ENCODE results near the gene APOC1.

APOC1 gene

GRCh38 chr19:44960906-44961728, 46.7 kb downstream of the APOC1 start:
- TF ChIP-seq Cebpa-rat (IDR thresholded peaks at IDR 0.05): no peak
- Histone ChIP-seq H3K36me3 (peaks cover 56 to 87% (median 71%) of the 10 kb centered on the region in 11 experiments), H3K4me1 (peaks cover 37 to 56% (median 50%) of the 10 kb centered on the region in 10 experiments), H3K4me2 (peak overlapping the region in 8 of 11 experiments; percentile 2 to 57 (median 40); a peak in 8 of 22 replicates), H3K9ac (peak overlapping the region; percentile 2 to 99 (median 58); a peak in 19 of 22 replicates), H4K20me1 (peaks cover 58 to 85% (median 68%) of the 10 kb centered on the region in 11 experiments), H3K27me3 (no peaks in the 10 kb centered on the region), H3K4me3 (no peak overlapping the region), H3K9me3 (replicated peaks in 1 of 11) (no peaks in the 10 kb centered on the region), H3K27ac (no peak overlapping the region)

- H3K27ac ChIP-seq: no peak overlapping the region
- peaks cover 30 to 49% (median 43%) of the 10 kb centered on the region in 10 experiments for H3K4me1 ChIP-seq
- H3K4me2 ChIP-seq: peak overlapping the region in 2 of 11 experiments; percentile 44 to 57; a peak in 2 of 22 replicates
- no peaks in the 10 kb centered on the region for H3K9me3 ChIP-seq (replicated peaks in 1 of 11)
- TF ChIP-seq Cebpa-rat (IDR thresholded peaks at IDR 0.05): no peak
- no peaks in the 10 kb centered on the region for H3K27me3 ChIP-seq
- H3K36me3 ChIP-seq: peaks cover 62 to 94% (median 78%) of the 10 kb centered on the region in 11 experiments
- peak overlapping the region in 2 of 11 experiments; percentile 59 to 97; a peak in 1 of 22 replicates for H3K9ac ChIP-seq
- no peak overlapping the region for H3K4me3 ChIP-seq
- peaks cover 51 to 83% (median 68%) of the 10 kb centered on the region in 11 experiments for H4K20me1 ChIP-seq
Measured at GRCh38 chr19:44961821-44962220, 47.4 kb downstream of the APOC1 start.

- Histone ChIP-seq H3K4me3 (no peak overlapping the region), H3K27ac (no peak overlapping the region), H3K4me1 (peaks cover 0 to 2% (median 0%) of the 10 kb centered on the region in 10 experiments; a peak in 2 of 20 replicates), H3K4me2 (no peak overlapping the region), H3K9me3 (replicated peaks in 1 of 11) (no peaks in the 10 kb centered on the region), H3K9ac (peak overlapping the region in 1 of 11 experiments; percentile 13; a peak in 1 of 22 replicates), H4K20me1 (peaks cover 23 to 73% (median 46%) of the 10 kb centered on the region in 11 experiments; a peak in 19 of 22 replicates), H3K27me3 (no peaks in the 10 kb centered on the region), H3K36me3 (peaks cover 74 to 99% (median 85%) of the 10 kb centered on the region in 11 experiments)
- TF ChIP-seq Cebpa-rat (IDR thresholded peaks at IDR 0.05): no peak
Measured at GRCh38 chr19:44968118-44968517, 53.7 kb downstream of the APOC1 start.

GRCh38 chr19:44968670-44969069, 54.3 kb downstream of the APOC1 start:
- H3K4me1 ChIP-seq: peaks cover 0 to 5% (median 0%) of the 10 kb centered on the region in 10 experiments; a peak in 2 of 20 replicates
- H3K9me3 ChIP-seq (replicated peaks in 1 of 11): no peaks in the 10 kb centered on the region
- H3K27me3 ChIP-seq: no peaks in the 10 kb centered on the region
- H4K20me1 ChIP-seq: peaks cover 23 to 77% (median 50%) of the 10 kb centered on the region in 11 experiments; a peak in 19 of 22 replicates
- no peak overlapping the region for H3K27ac ChIP-seq
- peaks cover 77 to 99% (median 90%) of the 10 kb centered on the region in 11 experiments for H3K36me3 ChIP-seq
- H3K4me3 ChIP-seq: no peak overlapping the region
- peak overlapping the region in 3 of 11 experiments; percentile 13 to 21 (median 16); a peak in 4 of 22 replicates for H3K9ac ChIP-seq
- no peak overlapping the region for H3K4me2 ChIP-seq
- TF ChIP-seq Cebpa-rat (IDR thresholded peaks at IDR 0.05): no peak

Measured in BLaER1 treated with 17β-estradiol and CSF1 and Interleukin-3, amounts not matched to agents 10 nM and 100 nM (cell line).